ENCODE measurements around the gene LHX2.

The LHX2 gene

GRCh38 chr9:124068251-124068650 is 56.7 kb downstream of the LHX2 start:
- no peak for DNase-seq

GRCh38 chr9:124074746-124075145 is 63.2 kb downstream of the LHX2 start:
- no peak for DNase-seq

- DNase-seq: no peak
These were observed 64.2 kb downstream of the LHX2 start for GRCh38 chr9:124075761-124076160.

GRCh38 chr9:124077915-124078572 is 66.5 kb downstream of the LHX2 start:
- no peak for DNase-seq

- no peak for DNase-seq
These were observed 67.1 kb downstream of the LHX2 start for GRCh38 chr9:124078641-124079040.

- DNase-seq: no peak
These were observed 67.8 kb downstream of the LHX2 start for GRCh38 chr9:124079176-124079925.

- DNase-seq: no peak
These were observed 71.1 kb downstream of the LHX2 start for GRCh38 chr9:124082622-124083021.

Measured in CD4-positive, alpha-beta T cell treated with Interleukin-15 for 1 hour (primary cell).